ENCODE data around the gene GSTT2B. TPM values are rescaled to one million over a fixed set of nuclear protein-coding genes. Genes with fewer than 3 reads are reported as not detected.

Gene GSTT2B
- total and polyA plus RNA-seq, 2 donors (not counting 1 experiment from before 2014, with no cell fraction given), result not detected

GRCh38 chr22:24008381-24009226 lies 47.6 kb upstream of the GSTT2B start:
- Histone ChIP-seq H3K4me1 (ENCODE audit: control insufficient read depth in 2 of 2, insufficient read depth in 2 of 2, low read length in 2 of 2) (peaks cover 7 to 18% of the 10 kb centered on the region in 2 donors), H3K4me3 (ENCODE audit: control extremely low read depth in 1 of 5, extremely low read depth in 1 of 5, insufficient read depth in 1 of 5, low read depth in 2 of 5, low read length in 4 of 5) (no peak overlapping the region), H3K9ac (ENCODE audit: low read length) (no peak overlapping the region), H3K79me2 (ENCODE audit: control insufficient read depth, insufficient read depth, low read length) (peaks cover 12% of the 10 kb centered on the region), H3K36me3 (replicated peaks in 1 of 2; ENCODE audit: control extremely low read depth in 1 of 2, control insufficient read depth in 1 of 2, extremely low read depth in 1 of 2, insufficient read depth in 2 of 2, low read length in 1 of 2) (no peaks in the 10 kb centered on the region), H3K9me3 (ENCODE audit: control extremely low read depth in 1 of 3, control insufficient read depth in 2 of 3, insufficient read depth in 1 of 3, low read length in 2 of 3) (peaks cover 0 to 3% (median 0%) of the 10 kb centered on the region in 3 donors), H4K20me1 (ENCODE audit: control insufficient read depth, insufficient read depth, low read length, poor library complexity, severe bottlenecking) (no peaks in the 10 kb centered on the region), H3K27ac (ENCODE audit: low read length in 2 of 2) (no peak overlapping the region), H3K4me2 (replicated peaks; ENCODE audit: low read depth, low read length, poor library complexity, severe bottlenecking) (no peak overlapping the region), H3K27me3 (replicated peaks in 1 of 4; ENCODE audit: control extremely low read depth in 1 of 4, control insufficient read depth in 3 of 4, insufficient read depth in 4 of 4, low read length in 3 of 4) (no peaks in the 10 kb centered on the region), H2AFZ (ENCODE audit: insufficient read depth, low read depth, low read length, poor library complexity, severe bottlenecking) (no peak overlapping the region)
- DNase-seq, result no peak
- CTCF ChIA-PET, result no interaction called here
- intact Hi-C loops (cut with micrococcal nuclease), result no loop called here
- POLR2A ChIA-PET, result no interaction called here
- Mint-ChIP-seq H3K4me3 (no peak overlapping the region), H3K27ac (no peak overlapping the region), H3K27me3 (no peaks in the 10 kb centered on the region), H3K9me3 (ENCODE audit: insufficient read depth) (no peaks in the 10 kb centered on the region), H3K4me1 (peaks cover 19% of the 10 kb centered on the region)
- WGBS (ENCODE audit: insufficient coverage), result 90% methylated on average over 2 of the region's 6 CpGs
- ATAC-seq (ENCODE audit: low read depth), result no peak
- TF ChIP-seq EZH2 (IDR thresholded peaks at IDR 0.05; ENCODE audit: borderline replicate concordance, insufficient read depth, low read depth, low read length, poor library complexity, severe bottlenecking) (no peak), CTCF (IDR thresholded peaks at IDR 0.05) (no peak)

- intact Hi-C loops (cut with micrococcal nuclease), result no loop called here
- no peak overlapping the region for H3K9ac ChIP-seq (ENCODE audit: low read length)
- no peaks in the 10 kb centered on the region for H3K27me3 Mint-ChIP-seq
- H3K9me3 Mint-ChIP-seq (ENCODE audit: insufficient read depth), result no peaks in the 10 kb centered on the region
- TF ChIP-seq CTCF (IDR thresholded peaks at IDR 0.05), result no peak
- no peak for TF ChIP-seq EZH2 (IDR thresholded peaks at IDR 0.05; ENCODE audit: borderline replicate concordance, insufficient read depth, low read depth, low read length, poor library complexity, severe bottlenecking)
- peaks cover 12% of the 10 kb centered on the region for H3K79me2 ChIP-seq (ENCODE audit: control insufficient read depth, insufficient read depth, low read length)
- H3K4me3 Mint-ChIP-seq, result no peak overlapping the region
- H3K27ac ChIP-seq (ENCODE audit: low read length in 2 of 2), result no peak overlapping the region
- no peaks in the 10 kb centered on the region for H3K27me3 ChIP-seq (replicated peaks in 1 of 4; ENCODE audit: control extremely low read depth in 1 of 4, control insufficient read depth in 3 of 4, insufficient read depth in 4 of 4, low read length in 3 of 4)
- peaks cover 7 to 18% of the 10 kb centered on the region in 2 donors for H3K4me1 ChIP-seq (ENCODE audit: control insufficient read depth in 2 of 2, insufficient read depth in 2 of 2, low read length in 2 of 2)
- H3K9me3 ChIP-seq (ENCODE audit: control extremely low read depth in 1 of 3, control insufficient read depth in 2 of 3, insufficient read depth in 1 of 3, low read length in 2 of 3), result peaks cover 0 to 3% (median 0%) of the 10 kb centered on the region in 3 donors
- ChIA-PET POLR2A (no interaction called here), CTCF (no interaction called here)
- WGBS (ENCODE audit: insufficient coverage), result 90% methylated on average over 1 of the region's 1 CpG
- DNase-seq (no peak), ATAC-seq (ENCODE audit: low read depth) (no peak)
- H3K4me2 ChIP-seq (replicated peaks; ENCODE audit: low read depth, low read length, poor library complexity, severe bottlenecking), result no peak overlapping the region
- H3K36me3 ChIP-seq (replicated peaks in 1 of 2; ENCODE audit: control extremely low read depth in 1 of 2, control insufficient read depth in 1 of 2, extremely low read depth in 1 of 2, insufficient read depth in 2 of 2, low read length in 1 of 2), result no peaks in the 10 kb centered on the region
- H3K27ac Mint-ChIP-seq, result no peak overlapping the region
- no peak overlapping the region for H3K4me3 ChIP-seq (ENCODE audit: control extremely low read depth in 1 of 5, extremely low read depth in 1 of 5, insufficient read depth in 1 of 5, low read depth in 2 of 5, low read length in 4 of 5)
- peaks cover 19% of the 10 kb centered on the region for H3K4me1 Mint-ChIP-seq
- H2AFZ ChIP-seq (ENCODE audit: insufficient read depth, low read depth, low read length, poor library complexity, severe bottlenecking), result no peak overlapping the region
- H4K20me1 ChIP-seq (ENCODE audit: control insufficient read depth, insufficient read depth, low read length, poor library complexity, severe bottlenecking), result no peaks in the 10 kb centered on the region
Measured at GRCh38 chr22:24008022-24008283, 47.0 kb upstream of the GSTT2B start.

All from B cell (primary cell).